ENCODE data around the gene NFATC1.

Gene NFATC1

GRCh38 chr18:79476031-79476917 is 80.5 kb downstream of the NFATC1 start:
- Histone ChIP-seq H3K9me3 (no peaks in the 10 kb centered on the region), H3K36me3 (no peaks in the 10 kb centered on the region), H3K4me1 (ENCODE audit: control insufficient read depth in 1 of 2, insufficient read depth in 1 of 2, low read depth in 1 of 2, low read length in 1 of 2) (no peaks in the 10 kb centered on the region), H3K27ac (no peak overlapping the region), H3K4me3 (ENCODE audit: low read depth in 1 of 2, low read length in 1 of 2) (no peak overlapping the region), H3K27me3 (no peaks in the 10 kb centered on the region)
- TF ChIP-seq CTCF (IDR thresholded peaks at IDR 0.05): no peak

GRCh38 chr18:79476918-79477571 is 81.3 kb downstream of the NFATC1 start:
- Histone ChIP-seq H3K36me3 (no peaks in the 10 kb centered on the region), H3K27ac (no peak overlapping the region), H3K27me3 (no peaks in the 10 kb centered on the region), H3K4me3 (ENCODE audit: low read depth in 1 of 2, low read length in 1 of 2) (no peak overlapping the region), H3K4me1 (ENCODE audit: control insufficient read depth in 1 of 2, insufficient read depth in 1 of 2, low read depth in 1 of 2, low read length in 1 of 2) (no peaks in the 10 kb centered on the region), H3K9me3 (no peaks in the 10 kb centered on the region)
- TF ChIP-seq CTCF (IDR thresholded peaks at IDR 0.05): no peak

GRCh38 chr18:79477711-79478483 is 82.2 kb downstream of the NFATC1 start:
- H3K4me1 ChIP-seq (ENCODE audit: control insufficient read depth in 1 of 2, insufficient read depth in 1 of 2, low read depth in 1 of 2, low read length in 1 of 2): no peaks in the 10 kb centered on the region
- no peak overlapping the region for H3K4me3 ChIP-seq (ENCODE audit: low read depth in 1 of 2, low read length in 1 of 2)
- no peaks in the 10 kb centered on the region for H3K36me3 ChIP-seq
- TF ChIP-seq CTCF (IDR thresholded peaks at IDR 0.05): no peak
- no peaks in the 10 kb centered on the region for H3K27me3 ChIP-seq
- no peaks in the 10 kb centered on the region for H3K9me3 ChIP-seq
- H3K27ac ChIP-seq: no peak overlapping the region

GRCh38 chr18:79478484-79479115 is 82.9 kb downstream of the NFATC1 start:
- Histone ChIP-seq H3K9me3 (no peaks in the 10 kb centered on the region), H3K27ac (no peak overlapping the region), H3K4me3 (ENCODE audit: low read depth in 1 of 2, low read length in 1 of 2) (no peak overlapping the region), H3K4me1 (ENCODE audit: control insufficient read depth in 1 of 2, insufficient read depth in 1 of 2, low read depth in 1 of 2, low read length in 1 of 2) (no peaks in the 10 kb centered on the region), H3K27me3 (no peaks in the 10 kb centered on the region), H3K36me3 (no peaks in the 10 kb centered on the region)
- no peak for TF ChIP-seq CTCF (IDR thresholded peaks at IDR 0.05)

GRCh38 chr18:79479116-79479760 is 83.5 kb downstream of the NFATC1 start:
- Histone ChIP-seq H3K9me3 (no peaks in the 10 kb centered on the region), H3K36me3 (no peaks in the 10 kb centered on the region), H3K4me1 (ENCODE audit: control insufficient read depth in 1 of 2, insufficient read depth in 1 of 2, low read depth in 1 of 2, low read length in 1 of 2) (no peaks in the 10 kb centered on the region), H3K4me3 (ENCODE audit: low read depth in 1 of 2, low read length in 1 of 2) (no peak overlapping the region), H3K27me3 (no peaks in the 10 kb centered on the region), H3K27ac (no peak overlapping the region)
- no peak for TF ChIP-seq CTCF (IDR thresholded peaks at IDR 0.05)
